ENCODE data around the gene PGAP1.

The PGAP1 gene

GRCh38 chr2:196798980-196799379, 127.5 kb downstream of the PGAP1 start:
- peak in 2 of 3 donors; percentile 14 to 22 for DNase-seq

- DNase-seq = no peak
Observed at GRCh38 chr2:196792865-196793264, 133.6 kb downstream of the PGAP1 start.

- peak; percentile 14 to 22 (median 21) for DNase-seq
Observed at GRCh38 chr2:196783431-196784094, 142.9 kb downstream of the PGAP1 start.

All from suppressor macrophage treated with lipopolysaccharide for 1 hour (primary cell).